Stimulated activated CD8-positive, alpha-beta memory T cell treated with anti-CD3 and anti-CD28 coated beads, Interleukin-15, amount 100 ng/mL, for 1 hour (primary cell): ENCODE measurements around the gene ARHGAP35.
"Not testable (repeated sequence)": the region's sequence is repeated elsewhere in the genome, so short reads cannot be mapped to it uniquely, and the experiment has no call there.

Experiments used
- DNase-seq: peaks from one replicate; pipeline ENCODE4 v3.0.0-alpha.2; 2020; ENCODE audit warnings: low read depth

ARHGAP35 gene

DNA sequence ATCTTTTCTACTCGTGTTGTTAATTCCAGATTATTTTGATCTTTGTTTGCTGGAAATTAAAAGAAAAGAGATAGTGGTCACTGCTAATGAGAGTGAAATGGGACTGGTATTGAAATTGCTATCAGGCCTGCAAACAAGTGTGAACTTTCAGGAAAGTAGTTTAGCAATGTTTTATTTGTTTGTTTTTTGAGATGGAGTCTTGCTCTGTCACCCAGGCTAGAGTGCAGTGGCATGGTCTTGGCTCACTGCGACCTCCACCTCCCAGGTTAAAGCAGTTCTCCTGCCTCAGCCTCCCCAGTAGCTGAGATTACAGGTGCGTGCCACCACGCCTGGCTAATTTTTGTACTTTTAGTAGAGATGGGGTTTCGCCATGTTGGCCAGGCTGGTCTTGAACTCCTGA is 10.4 kb downstream of the ARHGAP35 start:
- not testable (repeated sequence) for DNase-seq

DNA sequence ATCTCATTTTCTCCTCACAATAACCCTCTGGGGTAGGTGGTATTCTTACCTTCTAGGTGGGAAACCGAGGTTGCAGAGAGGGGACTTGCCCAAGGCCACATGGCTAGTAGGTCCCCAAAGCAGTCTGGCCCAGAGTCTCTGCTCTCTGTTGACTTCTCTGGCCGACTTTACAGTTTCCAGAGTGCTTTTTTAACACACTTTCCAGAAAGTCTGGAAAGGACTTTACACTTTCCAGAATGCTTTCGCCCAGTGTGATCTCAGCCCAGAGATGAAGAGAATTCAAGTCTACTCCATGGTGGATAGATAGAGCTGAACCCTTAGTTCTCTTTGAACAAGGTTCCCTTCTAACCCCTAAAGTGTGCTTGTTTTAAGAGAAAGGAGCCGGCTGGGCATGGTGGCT is 12.2 kb downstream of the ARHGAP35 start:
- no peak for DNase-seq

DNA sequence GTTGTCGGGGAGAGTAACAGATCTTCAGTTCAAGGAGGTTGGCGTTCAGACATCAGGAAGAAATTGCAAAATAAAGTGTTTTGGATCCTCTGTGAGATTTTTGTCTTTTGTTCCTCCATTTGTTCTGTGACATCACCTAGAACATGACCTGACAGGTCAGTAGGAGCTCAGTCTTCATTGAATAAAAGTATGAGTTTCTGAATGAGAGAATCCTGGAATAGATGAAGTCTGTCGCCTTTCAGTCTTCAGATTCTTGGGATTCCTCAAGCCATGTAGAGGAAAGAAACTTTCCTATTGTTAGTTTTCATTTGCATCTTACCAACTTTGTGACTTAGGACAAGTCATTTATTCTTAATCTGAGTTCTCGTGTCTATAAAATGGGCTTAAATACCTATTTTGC is 14.4 kb downstream of the ARHGAP35 start:
- DNase-seq: no peak

DNA sequence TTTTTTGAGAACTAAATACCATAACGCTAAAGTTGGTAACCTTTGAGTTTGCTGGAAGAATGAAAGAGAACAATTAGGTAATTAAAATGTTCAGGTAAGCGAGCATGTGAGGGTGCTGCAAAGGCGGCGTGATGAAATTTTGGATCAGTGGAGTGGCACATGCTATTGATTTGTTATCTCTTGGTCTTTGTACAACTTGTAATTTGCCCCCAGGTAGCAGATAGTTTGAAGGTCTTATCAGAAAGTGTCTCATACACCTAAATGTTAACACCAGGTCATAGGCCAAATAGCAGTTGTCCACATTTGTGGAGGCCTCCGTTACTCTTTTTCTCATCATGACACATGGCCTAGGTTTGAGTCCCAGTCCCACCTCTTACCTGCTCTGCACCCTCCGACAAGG is 14.9 kb downstream of the ARHGAP35 start:
- no peak for DNase-seq

DNA sequence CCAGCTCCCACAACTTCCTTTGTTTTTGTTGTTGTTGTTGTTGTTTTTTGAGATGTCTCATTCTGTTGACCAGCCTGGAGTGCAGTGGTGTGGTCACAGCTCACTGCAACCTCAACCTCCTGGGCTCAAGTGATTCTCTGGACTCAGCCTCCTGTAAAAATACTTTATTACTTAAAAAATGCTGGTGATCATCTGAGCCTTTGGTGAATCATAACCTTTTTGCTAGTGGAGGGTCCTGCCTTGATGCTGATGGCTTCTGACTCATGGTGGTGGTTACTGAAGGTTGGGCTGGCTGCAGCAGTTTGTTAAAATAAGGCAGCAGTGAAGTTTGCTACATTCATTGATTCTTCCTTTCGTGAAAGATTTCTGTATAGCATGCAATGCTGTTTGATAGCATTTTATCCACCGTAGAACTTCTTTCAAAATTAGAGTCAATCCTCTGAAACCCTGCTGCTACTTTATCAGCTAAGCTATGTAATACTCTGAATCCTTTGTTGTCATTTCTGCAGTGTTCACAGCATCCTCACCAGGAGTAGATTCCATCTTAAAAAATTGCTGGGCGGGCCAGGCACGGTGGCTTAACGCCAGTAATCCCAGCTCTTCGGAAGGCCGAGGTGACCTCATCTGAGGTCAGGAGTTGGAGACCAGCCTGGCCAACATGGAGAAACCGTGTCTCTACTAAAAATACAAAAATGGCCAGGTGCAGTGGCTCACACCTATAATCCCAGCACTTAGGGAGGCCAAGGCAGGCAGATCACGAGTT is 18.0 kb downstream of the ARHGAP35 start:
- no peak for DNase-seq

DNA sequence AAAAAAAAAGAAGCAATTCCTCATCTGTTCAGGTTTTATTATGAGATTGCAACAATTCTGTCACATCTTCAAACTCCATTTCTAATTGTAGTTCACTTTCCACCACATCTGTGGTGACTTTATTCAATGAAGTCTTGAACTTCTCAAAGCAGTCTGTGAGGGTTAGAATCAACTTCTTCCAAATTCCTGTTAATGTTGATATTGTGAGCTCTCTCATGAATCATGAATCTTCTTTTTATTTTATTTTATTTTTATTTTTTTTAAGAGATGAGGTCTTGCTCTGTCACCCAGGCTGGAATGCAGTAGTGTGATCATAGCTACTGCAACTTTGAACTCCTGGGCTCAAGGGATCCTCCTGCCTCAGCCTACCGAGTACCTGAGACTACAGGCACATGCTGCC is 19.6 kb downstream of the ARHGAP35 start:
- no peak for DNase-seq

DNA sequence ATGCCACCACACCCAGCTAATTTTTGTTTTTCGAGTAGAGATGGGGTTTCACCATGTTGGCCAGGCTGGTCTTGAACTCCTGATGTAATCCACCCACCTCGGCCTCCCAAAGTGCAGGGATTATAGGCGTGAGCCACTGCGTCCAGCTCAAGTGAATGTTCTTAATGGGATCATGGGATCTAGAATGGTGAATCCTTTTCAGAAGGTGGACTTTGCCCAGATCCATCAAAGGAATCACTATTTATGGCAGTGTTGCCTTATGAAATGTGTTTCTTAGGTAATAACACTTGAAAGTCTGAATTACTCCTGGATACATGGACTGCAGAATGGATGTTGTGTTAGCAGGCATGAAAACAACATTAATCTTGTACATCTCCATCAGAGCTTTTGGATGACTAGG is 20.3 kb downstream of the ARHGAP35 start:
- DNase-seq: no peak

DNA sequence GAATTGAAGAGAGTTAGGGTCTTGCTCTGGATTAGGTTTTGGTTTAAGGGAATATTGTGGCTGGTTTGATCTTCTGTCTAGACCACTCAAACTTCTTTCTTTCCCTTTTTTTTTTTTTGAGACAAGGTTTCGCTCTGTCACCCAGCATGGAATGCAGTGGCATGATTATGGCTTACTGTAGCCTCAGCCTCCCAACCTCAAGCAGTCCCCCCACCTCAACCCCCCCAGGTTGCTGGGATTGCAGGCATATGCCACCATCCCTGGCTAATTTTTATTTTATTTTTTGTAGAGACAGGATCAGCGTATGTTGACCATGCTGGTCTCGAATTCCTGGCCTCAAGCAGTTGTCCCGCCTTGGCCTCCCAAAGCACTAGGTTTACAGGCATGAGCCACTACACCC is 21.2 kb downstream of the ARHGAP35 start:
- no peak for DNase-seq

DNA sequence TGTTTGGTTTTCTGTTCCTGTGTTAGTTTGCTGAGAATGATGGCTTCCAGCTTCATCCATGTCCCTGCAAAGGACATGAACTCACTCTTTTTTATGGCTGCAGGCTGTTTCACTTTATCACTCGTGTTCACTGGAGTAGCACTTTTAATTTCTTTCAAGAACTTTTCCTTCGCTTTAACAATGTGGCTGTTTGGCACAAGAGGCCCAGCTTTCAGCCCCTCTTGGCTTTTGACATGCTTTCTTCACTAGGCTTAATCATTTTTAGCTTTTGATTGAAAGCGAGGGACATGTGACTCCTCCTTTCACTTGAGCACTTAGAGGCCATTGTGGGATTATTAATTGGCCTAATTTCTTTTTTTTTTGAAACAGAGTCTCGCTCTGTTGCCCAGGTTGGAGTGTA is 22.0 kb downstream of the ARHGAP35 start:
- DNase-seq: not testable (repeated sequence)

DNA sequence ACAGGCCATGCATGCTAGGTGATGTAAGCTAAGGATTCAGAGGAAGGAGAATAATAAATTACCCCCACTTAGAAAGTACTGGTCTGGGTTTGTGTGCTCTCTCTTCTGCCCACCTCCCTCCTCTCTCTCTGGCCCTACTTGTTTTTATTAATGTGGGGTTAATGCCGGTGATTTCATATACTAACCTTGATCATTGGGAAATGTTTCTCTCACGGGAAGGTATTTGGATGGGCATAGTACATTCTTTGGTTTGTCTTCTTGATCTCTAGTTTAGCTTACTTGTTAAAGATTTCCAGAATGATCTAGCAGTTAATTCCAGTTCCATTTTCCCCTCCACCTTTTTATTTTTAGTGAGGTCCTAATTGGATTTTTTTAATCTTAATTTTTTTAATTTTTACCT is 24.6 kb downstream of the ARHGAP35 start:
- no peak for DNase-seq

DNA sequence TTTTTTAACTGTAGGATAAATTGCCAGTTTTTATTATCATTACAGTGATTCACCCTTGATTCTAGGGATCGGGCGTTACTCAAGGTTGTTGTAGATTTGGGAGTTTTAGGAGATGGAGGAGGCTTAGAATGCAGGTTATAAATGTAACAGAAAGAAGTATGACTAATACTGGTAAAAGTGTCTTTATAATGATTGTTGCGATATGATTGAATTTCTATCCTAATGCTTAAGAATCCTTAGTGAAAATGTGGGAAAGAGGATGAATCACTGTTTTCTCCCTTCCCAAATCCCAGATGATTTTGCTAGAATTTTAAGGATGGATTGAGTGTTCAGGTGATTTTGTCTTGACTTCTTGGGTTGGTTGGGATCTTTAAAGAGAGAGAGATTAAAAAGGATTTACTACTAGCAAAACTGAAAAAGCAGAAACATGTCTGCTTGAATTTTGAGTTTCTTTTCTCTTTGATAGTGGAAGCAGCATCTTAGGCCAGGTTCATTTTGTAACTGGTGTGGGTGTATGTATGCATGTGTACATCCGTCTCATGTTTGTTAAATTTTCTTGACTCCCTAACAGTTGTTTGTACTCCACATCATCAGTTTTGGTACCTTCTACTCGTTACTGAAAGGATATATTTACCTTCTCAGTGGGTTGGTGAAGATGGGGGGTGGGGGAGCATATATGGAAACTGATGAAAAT is 25.9 kb downstream of the ARHGAP35 start:
- DNase-seq: no peak

DNA sequence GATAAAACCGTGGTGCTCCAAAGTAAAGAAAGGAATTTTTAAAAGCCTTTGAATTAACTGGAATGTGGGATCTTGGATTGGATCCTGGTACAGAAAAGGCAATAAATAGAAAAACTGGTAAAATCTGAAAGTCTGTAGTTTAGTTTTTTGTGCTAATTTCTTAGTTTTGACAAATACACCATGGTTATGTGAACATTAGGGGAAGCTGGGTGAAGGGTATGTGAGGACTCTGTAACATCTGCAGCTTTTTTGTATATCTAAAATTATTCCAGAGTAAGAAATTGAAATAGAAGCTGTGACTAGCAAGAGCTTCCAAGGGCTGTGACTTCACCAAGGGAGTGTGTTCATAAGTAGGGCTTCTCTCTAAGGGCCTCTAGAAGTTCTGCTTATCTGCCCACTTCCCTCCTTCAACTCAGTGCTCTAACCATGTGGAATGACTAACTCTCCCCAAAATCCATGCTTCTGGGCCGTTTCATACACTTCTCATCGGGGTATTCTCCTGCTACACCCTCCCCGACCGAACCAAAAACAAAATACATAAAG is 26.5 kb downstream of the ARHGAP35 start:
- no peak for DNase-seq

DNA sequence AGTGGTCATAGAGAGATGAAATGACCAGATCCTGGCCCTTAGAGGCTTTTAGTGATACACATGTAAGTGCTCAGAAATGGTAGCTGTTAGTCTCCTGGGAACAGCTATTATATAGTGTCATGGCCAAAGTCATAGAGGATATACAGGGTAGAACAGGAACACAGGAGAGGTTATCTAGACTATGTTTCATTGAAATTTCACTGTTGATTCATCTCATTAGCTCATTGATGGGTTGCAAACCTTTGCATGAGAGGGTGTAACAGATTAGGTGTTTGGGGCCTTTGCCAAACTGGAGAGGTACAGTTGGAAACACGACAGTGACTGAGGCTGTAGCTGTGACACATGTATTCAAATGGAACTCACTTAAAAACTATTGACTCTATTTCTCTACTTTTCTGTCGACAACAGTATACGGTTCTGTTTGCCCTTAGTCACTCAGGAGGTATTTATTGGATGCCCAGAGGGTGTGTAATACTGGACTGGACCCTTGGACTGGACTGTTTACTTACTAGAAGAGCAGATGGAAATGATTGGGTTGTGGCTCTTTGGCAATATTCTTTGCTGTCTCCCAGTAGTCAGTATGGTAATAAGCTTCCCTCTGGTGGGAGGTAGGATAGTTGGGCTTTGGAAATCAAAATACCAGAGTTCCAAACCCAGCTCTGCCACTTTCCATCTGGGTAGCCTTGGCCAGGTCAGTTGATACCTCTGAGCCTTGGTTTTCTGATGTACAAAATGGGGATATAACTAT is 29.8 kb downstream of the ARHGAP35 start:
- DNase-seq: no peak

DNA sequence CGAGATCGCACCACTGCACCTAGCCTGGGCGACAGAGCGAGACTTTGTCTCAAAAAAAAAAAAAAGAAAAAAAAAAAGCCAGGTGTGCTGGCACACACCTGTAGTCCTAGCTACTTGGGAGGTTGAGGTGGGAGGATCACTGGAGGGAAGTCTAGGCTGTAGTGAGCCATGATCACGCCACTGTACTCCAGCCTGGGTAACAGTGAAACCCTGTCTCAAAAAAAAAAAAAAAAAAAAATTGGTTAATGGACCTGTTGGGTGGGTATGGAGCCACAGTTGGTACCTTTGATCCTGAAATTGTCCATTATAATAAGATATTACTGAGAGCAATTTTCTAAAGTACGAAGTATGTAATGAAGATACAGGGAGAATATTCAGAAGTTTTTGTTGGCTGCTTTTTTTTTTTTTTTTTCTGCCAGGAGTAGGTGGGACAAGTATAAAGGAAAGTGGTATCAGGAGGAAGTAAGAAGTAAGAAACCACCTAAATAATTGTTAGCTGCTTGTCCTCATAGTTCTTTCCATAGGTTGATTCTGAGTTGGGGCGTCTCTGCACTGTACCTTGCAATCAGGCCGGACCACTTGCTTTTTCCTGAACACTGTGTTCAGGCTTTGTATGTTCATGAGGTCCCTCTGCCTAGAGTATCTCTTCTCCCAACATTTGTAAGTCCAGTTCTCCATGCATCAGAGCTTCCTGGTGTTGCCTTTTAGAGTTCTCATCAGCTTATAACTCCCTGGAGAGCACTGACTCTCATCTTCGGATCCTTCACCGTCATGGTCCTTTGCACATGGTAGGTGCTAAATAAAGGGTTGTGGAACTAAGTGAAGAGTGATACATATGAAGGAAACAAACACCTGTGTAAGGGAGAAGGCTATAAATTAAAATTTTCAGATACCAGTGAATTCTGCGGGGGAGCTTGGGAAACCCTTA is 31.7 kb downstream of the ARHGAP35 start:
- DNase-seq: no peak

DNA sequence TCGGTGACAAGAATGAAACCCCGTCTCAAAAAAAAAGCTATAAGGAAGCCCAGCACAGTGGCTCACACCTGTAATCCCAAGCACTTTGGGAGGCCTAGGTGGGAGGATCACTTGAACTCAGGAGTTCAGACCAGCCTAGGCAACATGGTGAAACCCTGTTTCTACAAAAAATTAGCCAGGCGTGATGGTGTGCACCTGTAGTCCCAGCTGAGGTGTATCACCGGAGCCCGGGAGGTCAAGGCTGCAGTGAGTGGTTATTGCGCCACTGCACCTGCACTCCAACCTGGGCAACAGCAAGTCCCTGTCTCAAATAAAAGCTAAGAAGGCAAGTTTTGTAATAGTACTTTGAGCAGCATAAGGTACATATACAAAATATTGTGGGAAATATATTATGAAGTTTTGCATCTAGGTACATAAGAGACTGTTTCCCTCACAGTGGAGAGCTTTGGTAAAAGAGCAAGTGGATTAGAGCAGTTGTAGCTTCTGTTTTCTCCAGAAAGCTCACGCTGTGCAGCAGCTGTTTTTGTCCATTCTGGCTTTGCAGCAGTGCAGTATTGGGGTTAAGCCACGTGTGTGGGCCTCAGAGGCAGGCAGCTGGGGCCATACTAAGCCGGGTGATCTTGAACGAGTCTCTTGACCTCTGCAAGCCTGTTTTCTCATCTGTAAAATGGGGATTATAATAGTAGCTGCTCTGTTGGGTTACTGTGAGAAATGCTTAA is 35.4 kb downstream of the ARHGAP35 start:
- no peak for DNase-seq

DNA sequence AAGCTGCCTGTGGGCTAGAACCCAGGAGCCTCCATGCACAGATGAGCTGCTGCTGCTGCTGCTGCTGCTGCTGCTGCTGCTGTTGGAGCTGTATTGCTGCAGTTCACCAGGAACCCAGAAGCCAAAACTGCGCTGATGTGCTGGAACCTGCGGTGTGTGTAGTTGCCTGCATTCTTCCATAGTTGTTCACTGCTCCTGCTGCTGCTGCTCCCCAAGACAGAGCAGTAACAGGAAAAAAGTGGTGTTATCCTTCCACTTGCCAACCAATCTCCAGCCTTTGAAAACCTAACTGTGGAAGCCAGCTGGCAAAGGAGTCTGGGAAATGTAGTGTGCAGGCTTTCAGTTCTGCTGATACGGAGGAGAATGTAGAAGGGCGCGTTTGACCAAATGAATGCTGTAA is 37.9 kb downstream of the ARHGAP35 start:
- DNase-seq: no peak

DNA sequence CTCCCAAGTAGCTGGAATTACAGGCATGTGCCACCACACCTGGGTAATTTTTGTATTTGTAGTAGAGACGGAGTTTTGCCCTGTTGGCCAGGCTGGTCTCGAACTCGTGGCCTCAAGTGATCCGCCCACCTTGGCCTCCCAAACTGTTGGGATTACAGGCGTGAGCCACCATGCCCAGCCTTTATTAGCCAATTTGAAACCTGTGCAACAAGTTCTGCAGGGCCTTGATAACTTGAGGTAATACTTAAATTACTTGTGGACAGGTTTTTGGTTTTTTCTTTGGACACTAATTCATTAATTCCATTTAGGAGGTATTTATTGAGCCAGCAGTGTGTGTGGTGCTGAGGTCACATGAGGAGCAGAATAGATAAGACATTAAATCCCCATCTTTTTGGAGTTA is 39.5 kb downstream of the ARHGAP35 start:
- DNase-seq: no peak

DNA sequence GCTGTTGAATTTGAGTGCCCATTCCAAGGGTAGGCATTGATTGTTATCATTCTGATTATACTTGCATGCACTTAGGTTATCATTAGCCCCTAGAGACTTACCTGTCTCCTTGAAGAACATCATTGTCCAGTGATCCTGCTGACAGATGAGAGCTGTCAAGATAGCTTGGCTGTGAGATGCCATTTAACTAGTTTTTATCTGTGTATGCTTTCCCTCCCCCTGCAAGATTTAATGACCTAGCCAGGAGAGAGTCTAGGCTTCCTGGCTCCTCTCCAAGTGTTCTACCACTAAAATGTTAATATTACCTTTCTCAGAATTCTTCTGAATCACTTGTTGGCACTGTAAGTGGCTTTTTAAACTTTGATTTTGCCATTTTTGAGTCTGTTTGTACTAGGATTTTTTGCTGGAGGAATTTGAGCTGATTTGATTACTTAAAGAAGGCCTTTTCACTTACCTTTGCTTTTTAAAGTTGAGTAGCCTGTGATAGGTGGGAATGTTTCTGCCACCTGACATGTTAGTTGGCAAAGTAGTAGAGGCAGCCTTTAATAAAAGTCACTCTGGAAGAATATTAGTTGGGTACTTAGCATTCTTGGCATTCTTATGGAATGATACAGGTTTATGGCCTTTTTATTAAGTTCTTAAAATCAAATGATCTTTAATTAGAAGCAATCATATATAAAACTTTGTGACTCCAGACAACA is 41.1 kb downstream of the ARHGAP35 start:
- DNase-seq: no peak

DNA sequence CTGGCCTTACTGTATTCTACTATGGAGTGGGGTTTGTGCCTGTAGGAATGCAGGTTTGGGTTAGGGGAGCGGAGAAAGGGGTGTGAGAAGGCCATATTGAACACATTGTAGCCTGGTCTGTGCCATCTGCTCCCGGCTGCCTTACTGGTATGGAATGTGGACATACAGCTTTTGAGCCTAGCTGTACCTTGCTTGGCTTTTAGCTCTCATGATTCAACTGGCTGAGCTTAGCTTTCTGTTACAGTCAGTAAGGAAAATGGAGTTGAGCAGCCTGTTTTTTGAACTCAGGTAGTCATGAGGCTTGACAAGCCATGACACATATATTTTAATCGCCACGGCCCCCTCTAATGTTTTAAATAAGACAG is 41.6 kb downstream of the ARHGAP35 start:
- DNase-seq: no peak

DNA sequence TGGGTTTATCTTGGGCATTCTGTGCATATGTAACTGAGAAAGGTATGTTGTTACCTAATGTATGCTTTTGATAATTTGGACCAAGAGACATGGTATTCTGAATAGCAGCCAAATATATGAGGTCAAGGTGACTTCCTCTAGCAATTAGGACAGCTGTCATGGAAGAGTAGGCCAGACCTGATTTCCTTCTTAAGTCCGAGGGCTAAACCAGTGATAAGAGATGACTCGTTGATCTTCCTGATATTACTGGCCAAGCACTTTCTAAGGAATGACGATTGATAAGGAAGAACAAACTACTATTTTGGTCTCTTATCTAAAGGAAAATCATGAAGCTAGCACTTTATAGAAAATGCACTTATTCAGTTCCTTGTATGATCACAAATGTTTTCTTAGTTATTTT is 42.7 kb downstream of the ARHGAP35 start:
- no peak for DNase-seq
